ENCODE data around the gene SH3GL1. TPM values are rescaled to one million over a fixed set of nuclear protein-coding genes. Genes with fewer than 3 reads are reported as not detected.
"Not testable (repeated sequence)": the region's sequence is repeated elsewhere in the genome, so short reads cannot be mapped to it uniquely, and the experiment has no call there.

Gene SH3GL1
- polyA plus RNA-seq, 2 of the 4 experiments (the other 2 are of a cell fraction), result 20.1 to 34.7 TPM

GRCh38 chr19:4329858-4330257 lies 70.5 kb downstream of the SH3GL1 start:
- ATAC-seq (no peak), FAIRE-seq (no peak), DNase-seq (ENCODE audit: low read depth in 1 of 2, low spot score in 1 of 2) (no peak)
- Histone ChIP-seq H3K4me3 (no peak overlapping the region), H3K4me2 (no peak overlapping the region), H3K27ac (no peak overlapping the region), H3K4me1 (no peaks in the 10 kb centered on the region), H3K9me3 (no peaks in the 10 kb centered on the region)
- ChIA-PET POLR2A (no interaction called here), CTCF (no interaction called here)
- WGBS (ENCODE audit: missing lambda C conversion rate), result 92% methylated on average over 7 of the region's 19 CpGs
- TF ChIP-seq ZC3H11A (IDR thresholded peaks at IDR 0.05) (no peak), MAZ (IDR thresholded peaks at IDR 0.05; ENCODE audit: borderline replicate concordance, low read depth, low read length) (no peak), HOXB5 (CRISPR knock-in tag; IDR thresholded peaks at IDR 0.05) (no peak), KDM1A (IDR thresholded peaks at IDR 0.05; ENCODE audit: low read depth) (no peak), USF2 (IDR thresholded peaks at IDR 0.05) (no peak)

GRCh38 chr19:4328991-4329681 lies 71.2 kb downstream of the SH3GL1 start:
- FAIRE-seq; H3K4me3 ChIP-seq; DNase-seq (ENCODE audit: low read depth in 1 of 2, low spot score in 1 of 2); POLR2A ChIA-PET; CTCF ChIA-PET; H3K27ac ChIP-seq; H3K9me3 ChIP-seq; H3K4me2 ChIP-seq; H3K4me1 ChIP-seq: not testable (repeated sequence)
- WGBS (ENCODE audit: missing lambda C conversion rate), result 81% methylated on average over 33 of the region's 35 CpGs
- peak in 1 of 2 experiments; percentile 30; a peak in 1 of 6 replicates for ATAC-seq

GRCh38 chr19:4328243-4328990 lies 71.9 kb downstream of the SH3GL1 start:
- Histone ChIP-seq H3K4me2 (no peak overlapping the region), H3K4me3 (no peak overlapping the region), H3K27ac (no peak overlapping the region), H3K4me1 (no peaks in the 10 kb centered on the region), H3K9me3 (no peaks in the 10 kb centered on the region)
- ChIA-PET POLR2A (no interaction called here), CTCF (interaction anchor here (0.8 kb wide), 1 partner anchor 124 kb away, joined by 3 read pairs; no protein-coding TSS in a partner anchor)
- WGBS (ENCODE audit: missing lambda C conversion rate), result 78% methylated on average over 22 of the region's 49 CpGs
- TF ChIP-seq BHLHE40 (IDR thresholded peaks at IDR 0.05; ENCODE audit: low read depth, low read length) (no peak), E2F6 (IDR thresholded peaks at IDR 0.05; ENCODE audit: borderline replicate concordance, low read depth) (no peak), MAFK (IDR thresholded peaks at IDR 0.05; ENCODE audit: partially characterized antibody) (no peak), PBX3 (IDR thresholded peaks at IDR 0.05) (no peak), CBX8 (IDR thresholded peaks at IDR 0.05) (no peak), RAD21 (conservative IDR thresholded peaks at IDR 0.05 in 1 of 2, IDR thresholded peaks at IDR 0.05 in 1 of 2) (no peak)
- no peak for FAIRE-seq
- peak; percentile 59 to 78; a peak in 5 of 6 replicates for ATAC-seq
- peak in 1 of 2 experiments; percentile 36 for DNase-seq (ENCODE audit: low read depth in 1 of 2, low spot score in 1 of 2)

- Histone ChIP-seq H3K4me3 (no peak overlapping the region), H3K4me2 (no peak overlapping the region)
Observed at GRCh38 chr19:4327877-4328242, 72.5 kb downstream of the SH3GL1 start.

More at GRCh38 chr19:4327877-4328242, 72.5 kb downstream of the SH3GL1 start:
- FAIRE-seq (no peak), DNase-seq (ENCODE audit: low read depth in 1 of 2, low spot score in 1 of 2) (no peak), ATAC-seq (peak in 1 of 2 experiments; percentile 7; a peak in 2 of 6 replicates)
- H3K4me1 ChIP-seq, result no peaks in the 10 kb centered on the region
- WGBS (ENCODE audit: missing lambda C conversion rate), result 95% methylated on average over 6 of the region's 13 CpGs
- no peak overlapping the region for H3K27ac ChIP-seq
- no peak for TF ChIP-seq HES2 (IDR thresholded peaks at IDR 0.05)
- TF ChIP-seq RNF2 (IDR thresholded peaks at IDR 0.05; ENCODE audit: borderline replicate concordance, low read depth), result no peak
- no peak for TF ChIP-seq KDM5A (IDR thresholded peaks at IDR 0.05)
- TF ChIP-seq EHF (CRISPR knock-in tag; IDR thresholded peaks at IDR 0.05), result no peak
- TF ChIP-seq HOXB5 (CRISPR knock-in tag; IDR thresholded peaks at IDR 0.05), result no peak
- no peak for TF ChIP-seq BHLHE40 (IDR thresholded peaks at IDR 0.05; ENCODE audit: low read depth, low read length)
- no peak for TF ChIP-seq HEYL (CRISPR knock-in tag; IDR thresholded peaks at IDR 0.05)
- TF ChIP-seq JUNB (IDR thresholded peaks at IDR 0.05), result no peak
- no peak for TF ChIP-seq CBX2 (IDR thresholded peaks at IDR 0.05; ENCODE audit: borderline replicate concordance, low read depth)
- TF ChIP-seq TFCP2L1 (CRISPR knock-in tag; IDR thresholded peaks at IDR 0.05), result no peak
- TF ChIP-seq RCOR1 (IDR thresholded peaks at IDR 0.05; ENCODE audit: low read depth, low read length), result no peak
- TF ChIP-seq ESRRA (IDR thresholded peaks at IDR 0.05; ENCODE audit: borderline replicate concordance, low read length), result no peak
- no peak for TF ChIP-seq SMC3 (IDR thresholded peaks at IDR 0.05)
- TF ChIP-seq SREBF2 (IDR thresholded peaks at IDR 0.05), result no peak
- no peak for TF ChIP-seq CHD4 (IDR thresholded peaks at IDR 0.05; ENCODE audit: borderline replicate concordance)
- H3K9me3 ChIP-seq, result no peaks in the 10 kb centered on the region
- ChIA-PET POLR2A (no interaction called here), CTCF (interaction anchor here (0.8 kb wide), 1 partner anchor 124 kb away, joined by 3 read pairs; no protein-coding TSS in a partner anchor)
